GM12878 (cell line): ENCODE measurements around the gene KRTAP12-4. TPM values are rescaled to one million over a fixed set of nuclear protein-coding genes. Genes with fewer than 3 reads are reported as not detected.

Source experiments
- ATAC-seq: fragments of 200-7000 bp; cut with Tn5 transposase; 3 replicates; pipeline ENCODE4 v1.9.1; 2020; ENCODE audit warnings: mild to moderate bottlenecking, moderate library complexity
- BruUV-seq: library from RNA; stranded (reverse); fragments of 400-500 nt; replicated peaks from 2 replicates; lab custom pipeline; 2021; lab: Mats Ljungman, UMichigan
- CTCF ChIA-PET: fragments of 300-600 bp; sonication (Branson Sonifier 250); formaldehyde crosslinking; extraction: SDS; loops from one replicate; lab custom pipeline; 2021; ENCODE audit warnings: inconsistent platforms; lab: Yijun Ruan, JAX
- POLR2A ChIA-PET: fragments of 350-600 bp; formaldehyde crosslinking; extraction: SDS; loops from one replicate; lab custom pipeline; 2021; ENCODE audit warnings: inconsistent platforms; lab: Charles Lee
- RAD21 ChIA-PET: fragments of 300-600 bp; sonication (Branson Sonifier 250); formaldehyde crosslinking; loops from one replicate; lab custom pipeline; 2023; ENCODE audit warnings: antibody characterized with exemption; ENCODE audit not compliant: unreplicated experiment; lab: Charles Lee
- SMC1A ChIA-PET: fragments of 300-600 bp; sonication (Branson Sonifier 250); formaldehyde crosslinking; loops from one replicate; lab custom pipeline; 2023; ENCODE audit not compliant: unreplicated experiment, uncharacterized antibody; lab: Charles Lee
- DNase-seq: peaks from one replicate; pipeline ENCODE4 v3.0.0-alpha.2; 2011; ENCODE audit warnings: low read depth, low spot score
- FAIRE-seq: peaks from 3 replicates; lab custom pipeline; 2011; peaks lifted over from hg19 to GRCh38; lab: Jason Lieb, UNC
- H2AFZ ChIP-seq: 2 replicates; pipeline ENCODE4 v1.6.0; 2011; ENCODE audit warnings: low read depth, low read length, control low read depth; ENCODE audit not compliant: control insufficient read depth
- H3K27ac ChIP-seq: 2 replicates; pipeline ENCODE4 v1.5.1; 2011; ENCODE audit warnings: control low read depth; ENCODE audit not compliant: control insufficient read depth, insufficient read depth
- H3K27me3 ChIP-seq, 2 experiments: replicated peaks in 1 of 2; 2 replicates each; pipeline versions ENCODE4 v1.6.0 to v1.6.1; 2011; ENCODE audit warnings: low read length in 1 of 2; ENCODE audit not compliant: control insufficient read depth in 2 of 2, insufficient read depth in 2 of 2
- H3K36me3 ChIP-seq, 2 experiments: 2 replicates each; pipeline ENCODE4 v1.5.1; 2011; ENCODE audit warnings: low read length in 1 of 2; ENCODE audit not compliant: control insufficient read depth in 2 of 2, insufficient read depth in 2 of 2
- H3K4me1 ChIP-seq: 2 replicates; pipeline ENCODE4 v1.6.1; 2011; ENCODE audit warnings: mild to moderate bottlenecking, low read length, moderate library complexity, mixed read lengths; ENCODE audit not compliant: control insufficient read depth, insufficient read depth
- H3K4me2 ChIP-seq: 2 replicates; pipeline ENCODE4 v1.6.0; 2011; ENCODE audit warnings: control low read depth; ENCODE audit not compliant: control insufficient read depth, insufficient read depth
- H3K4me3 ChIP-seq: fragments of 200-600 bp; sonication (generic); 2 replicates; pipeline ENCODE4 v1.5.1; 2016
- H3K79me2 ChIP-seq: 2 replicates; pipeline ENCODE4 v1.6.0; 2011; ENCODE audit warnings: low read length; ENCODE audit not compliant: control insufficient read depth, insufficient read depth
- H3K9ac ChIP-seq: 2 replicates; pipeline ENCODE4 v1.8.0; 2011; ENCODE audit warnings: low read length, control low read depth, mixed read lengths; ENCODE audit not compliant: control insufficient read depth, insufficient read depth
- H3K9me3 ChIP-seq: replicated peaks from 3 replicates; pipeline ENCODE4 v1.5.1; 2011; ENCODE audit warnings: mild to moderate bottlenecking, low read length; ENCODE audit not compliant: control insufficient read depth, insufficient read depth
- H4K20me1 ChIP-seq: 2 replicates; pipeline ENCODE4 v1.6.0; 2011; ENCODE audit not compliant: control insufficient read depth, insufficient read depth
- BHLHE40 ChIP-seq, 2 experiments: fragments of 450-650 bp in 1 of 2; IDR thresholded peaks; 2 replicates each; pipeline ENCODE4 v1.6.1; 2011 to 2017; ENCODE audit warnings: low read depth in 2 of 2, borderline replicate concordance in 1 of 2, improper control_type of control experiment in 1 of 2, low read length in 1 of 2, mild to moderate bottlenecking in 1 of 2
- DPF2 ChIP-seq: fragments of 450-650 bp; IDR thresholded peaks from 2 replicates; pipeline ENCODE4 v1.6.1; 2017; ENCODE audit warnings: mild to moderate bottlenecking
- EP300 ChIP-seq, 2 experiments: fragments of 150-350 bp in 1 of 2; IDR thresholded peaks; 2 replicates each; pipeline ENCODE4 v1.6.1; 2011 to 2012; ENCODE audit warnings: low read depth in 2 of 2, low read length in 2 of 2, borderline replicate concordance in 1 of 2, improper control_type of control experiment in 1 of 2, inconsistent platforms in 1 of 2; ENCODE audit not compliant: control insufficient read depth in 1 of 2
- FOXM1 ChIP-seq: IDR thresholded peaks from 2 replicates; pipeline ENCODE4 v1.6.1; 2012; ENCODE audit warnings: low read depth, mild to moderate bottlenecking, inconsistent platforms, low read length, moderate library complexity
- GABPA ChIP-seq: IDR thresholded peaks from 2 replicates; pipeline ENCODE4 v1.6.1; 2014; ENCODE audit warnings: antibody characterized with exemption, low read depth, mild to moderate bottlenecking, inconsistent platforms
- HDGF ChIP-seq: fragments of 450-650 bp; IDR thresholded peaks from 2 replicates; pipeline ENCODE4 v1.6.1; 2016; ENCODE audit warnings: antibody characterized with exemption
- POLR2AphosphoS2 ChIP-seq: IDR thresholded peaks from 2 replicates; pipeline ENCODE4 v1.6.1; 2011; ENCODE audit warnings: low read depth, mild to moderate bottlenecking, low read length, improper control_type of control experiment, moderate library complexity
- RCOR1 ChIP-seq: conservative IDR thresholded peaks from 2 replicates; pipeline ENCODE4 v1.6.1; 2012; ENCODE audit warnings: low read depth, low read length, improper control_type of control experiment
- TARDBP ChIP-seq: IDR thresholded peaks from 2 replicates; pipeline ENCODE4 v1.6.1; 2016; ENCODE audit warnings: borderline replicate concordance
- TCF7 ChIP-seq: IDR thresholded peaks from 2 replicates; pipeline ENCODE4 v1.6.1; 2014; ENCODE audit warnings: antibody characterized with exemption, borderline replicate concordance
- ZNF24 ChIP-seq: fragments of 450-650 bp; IDR thresholded peaks from 2 replicates; pipeline ENCODE4 v1.6.1; 2017; ENCODE audit warnings: antibody characterized with exemption, mild to moderate bottlenecking
- WGBS: methylation state at CpG from one replicate; pipeline ENCODE4 v1.1.6; 2016; ENCODE audit warnings: low lambda C conversion rate; ENCODE audit not compliant: insufficient replicate concordance, insufficient coverage; ENCODE audit errors: missing lambda C conversion rate; 5-methylcytosine and 5-hydroxymethylcytosine counted together
- in situ Hi-C: fragments of 300-500 bp; cut with MboI; formaldehyde crosslinking; loops from 9 replicates; pipeline ENCODE4 v1.14.3; 2018; ENCODE audit warnings: mixed read lengths
- intact Hi-C: fragments of 100-400 bp; cut with micrococcal nuclease; formaldehyde crosslinking; loops from one replicate; pipeline ENCODE4 v1.14.2; 2022; ENCODE audit not compliant: unreplicated experiment
- polyA plus RNA-seq, 11 experiments: library from polyadenylated mRNA; depleted of rRNA in 4 of 11; unstranded in 6 of 11; stranded (reverse) in 5 of 11; fragments of >200 nt; fragmentation: Nextera tagmentation in 4 of 11; fragmentation: Illumina TruSeq in 1 of 11; extraction: Ambion mirVana in 4 of 11; extraction: Trizol in 1 of 11; gene quantifications; 1 replicate in 1 of 11; 2 replicates in 10 of 11; pipeline versions ENCODE4 v1.2.1 to v1.2.3, GENCODE V29; 2011 to 2016; ENCODE audit warnings: inconsistent platforms in 2 of 11, missing spikeins in 2 of 11, low read depth in 1 of 11
- total RNA-seq, 4 experiments: library from RNA; depleted of rRNA in 3 of 4; stranded (reverse); fragments of >200 nt in 3 of 4; fragmentation: Illumina TruSeq in 1 of 4; extraction: Trizol in 1 of 4; gene quantifications; 2 replicates each; pipeline versions ENCODE4 v1.2.1 to v1.2.3, GENCODE V29; 2013 to 2021
- TF ChIP-seq, protein P1 (sequence below): IDR thresholded peaks from 2 replicates; pipeline ENCODE4 v1.6.1; 2012; ENCODE audit warnings: low read depth, low read length, improper control_type of control experiment
- TF ChIP-seq, protein P2 (sequence below): fragments of 450-650 bp; IDR thresholded peaks from 2 replicates; pipeline ENCODE4 v1.6.1; 2017; ENCODE audit warnings: mild to moderate bottlenecking, moderate library complexity

The KRTAP12-4 gene
- total and polyA plus RNA-seq, 10 of the 15 experiments (the other 5 are each of a cell fraction or from before 2014, with no cell fraction given): not detected

DNA sequence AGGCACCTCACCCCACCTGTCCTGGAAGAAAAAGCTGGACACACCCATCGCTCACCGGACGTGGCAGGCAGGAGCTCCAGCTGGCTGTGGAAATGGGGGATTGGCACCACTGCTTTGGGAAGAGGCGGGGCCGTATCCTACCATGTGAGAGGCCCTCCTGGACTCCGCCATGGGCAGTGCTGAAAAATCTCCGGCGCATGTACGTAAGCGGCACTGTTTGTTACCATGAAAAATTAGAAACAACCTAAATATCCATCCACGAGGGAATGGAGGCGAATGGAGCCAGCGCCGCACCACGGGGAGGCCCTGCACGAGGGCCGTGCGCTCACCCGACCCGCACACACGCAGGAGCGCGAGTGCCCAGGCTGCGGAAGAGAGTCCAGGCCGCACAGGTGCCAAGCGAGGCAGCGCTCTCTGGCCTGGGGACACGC, 39.5 kb downstream of the KRTAP12-4 start:
- H3K79me2 ChIP-seq: no peaks in the 10 kb centered on the region
- H3K27me3 ChIP-seq: no peaks in the 10 kb centered on the region
- DNase-seq (no peak), FAIRE-seq (no peak), ATAC-seq (no peak)
- no TSS peak for BruUV-seq
- CTCF ChIA-PET: interaction anchor here (0.6 kb wide), 1 partner anchor 215 kb away, joined by 4 read pairs; no protein-coding TSS in a partner anchor
- H3K4me2 ChIP-seq: no peak overlapping the region
- H3K4me3 ChIP-seq: no peak overlapping the region
- SMC1A ChIA-PET: interaction anchor here (0.8 kb wide), 1 partner anchor 9 kb away, joined by 3 read pairs; no protein-coding TSS in a partner anchor
- WGBS: 70% methylated on average over 28 of the region's 28 CpGs
- H3K9me3 ChIP-seq: peaks cover 2% of the 10 kb centered on the region; the same call in 1 of the 3 replicates
- TF ChIP-seq BHLHE40 (IDR thresholded peaks at IDR 0.05; ENCODE audit: borderline replicate concordance in 1 of 2, low read depth in 2 of 2, low read length in 1 of 2) (no peak), RCOR1 (no peak), TARDBP (no peak), FOXM1 (no peak), ZNF24 (no peak)
- TF ChIP-seq, protein P1, sequence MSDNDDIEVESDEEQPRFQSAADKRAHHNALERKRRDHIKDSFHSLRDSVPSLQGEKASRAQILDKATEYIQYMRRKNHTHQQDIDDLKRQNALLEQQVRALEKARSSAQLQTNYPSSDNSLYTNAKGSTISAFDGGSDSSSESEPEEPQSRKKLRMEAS: no peak
- H3K9ac ChIP-seq: no peak overlapping the region
- no peak overlapping the region for H3K27ac ChIP-seq
- intact Hi-C loops (no loop called here), in situ Hi-C loops (no loop called here)
- H3K4me1 ChIP-seq: no peaks in the 10 kb centered on the region
- H2AFZ ChIP-seq: no peak overlapping the region
- RAD21 ChIA-PET: no interaction called here
- H3K36me3 ChIP-seq: no peaks in the 10 kb centered on the region
- H4K20me1 ChIP-seq: no peaks in the 10 kb centered on the region
- POLR2A ChIA-PET: no interaction called here

DNA sequence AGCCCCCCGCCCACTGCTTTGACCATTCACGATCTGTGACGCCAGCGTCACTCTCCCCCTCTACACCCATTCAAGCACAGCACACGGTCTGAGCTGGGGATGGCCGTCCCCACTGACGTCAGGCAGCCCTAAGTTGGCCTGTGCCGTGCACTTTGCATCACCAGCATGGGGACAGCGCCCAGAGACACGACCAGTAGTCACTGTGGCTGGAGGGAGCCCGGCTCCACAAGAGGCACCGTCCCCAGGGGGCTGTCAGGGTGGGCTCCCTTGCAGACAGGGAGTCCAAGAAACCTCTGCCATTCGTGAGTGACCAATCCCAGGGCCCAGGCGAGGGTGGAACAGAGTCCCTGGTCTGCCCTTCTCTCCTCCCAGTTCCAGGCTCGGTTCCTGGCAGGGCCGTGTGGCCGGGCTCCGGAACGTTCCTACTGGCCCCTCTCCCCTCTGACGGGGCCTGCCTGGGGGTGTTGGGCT, 40.3 kb downstream of the KRTAP12-4 start:
- CTCF ChIA-PET: no interaction called here
- intact Hi-C loops (no loop called here), in situ Hi-C loops (no loop called here)
- Histone ChIP-seq H4K20me1 (no peaks in the 10 kb centered on the region), H3K36me3 (no peaks in the 10 kb centered on the region), H3K9me3 (peaks cover 2% of the 10 kb centered on the region; the same call in 1 of the 3 replicates), H3K4me3 (no peak overlapping the region), H3K9ac (no peak overlapping the region), H3K79me2 (no peaks in the 10 kb centered on the region), H3K4me1 (no peaks in the 10 kb centered on the region), H2AFZ (no peak overlapping the region), H3K4me2 (no peak overlapping the region), H3K27me3 (no peaks in the 10 kb centered on the region), H3K27ac (no peak overlapping the region)
- no TSS peak for BruUV-seq
- FAIRE-seq (no peak), DNase-seq (no peak), ATAC-seq (no peak)
- 26% methylated on average over 18 of the region's 20 CpGs for WGBS
- POLR2A ChIA-PET: no interaction called here
- RAD21 ChIA-PET: no interaction called here
- SMC1A ChIA-PET: no interaction called here
- TF ChIP-seq GABPA: no peak
- no peak for TF ChIP-seq TARDBP
- TF ChIP-seq POLR2AphosphoS2: no peak
- TF ChIP-seq HDGF: no peak
- no peak for TF ChIP-seq DPF2
- TF ChIP-seq EP300 (IDR thresholded peaks at IDR 0.05; ENCODE audit: borderline replicate concordance in 1 of 2, control insufficient read depth in 1 of 2, low read depth in 2 of 2, low read length in 2 of 2): no peak
- TF ChIP-seq, protein P2, sequence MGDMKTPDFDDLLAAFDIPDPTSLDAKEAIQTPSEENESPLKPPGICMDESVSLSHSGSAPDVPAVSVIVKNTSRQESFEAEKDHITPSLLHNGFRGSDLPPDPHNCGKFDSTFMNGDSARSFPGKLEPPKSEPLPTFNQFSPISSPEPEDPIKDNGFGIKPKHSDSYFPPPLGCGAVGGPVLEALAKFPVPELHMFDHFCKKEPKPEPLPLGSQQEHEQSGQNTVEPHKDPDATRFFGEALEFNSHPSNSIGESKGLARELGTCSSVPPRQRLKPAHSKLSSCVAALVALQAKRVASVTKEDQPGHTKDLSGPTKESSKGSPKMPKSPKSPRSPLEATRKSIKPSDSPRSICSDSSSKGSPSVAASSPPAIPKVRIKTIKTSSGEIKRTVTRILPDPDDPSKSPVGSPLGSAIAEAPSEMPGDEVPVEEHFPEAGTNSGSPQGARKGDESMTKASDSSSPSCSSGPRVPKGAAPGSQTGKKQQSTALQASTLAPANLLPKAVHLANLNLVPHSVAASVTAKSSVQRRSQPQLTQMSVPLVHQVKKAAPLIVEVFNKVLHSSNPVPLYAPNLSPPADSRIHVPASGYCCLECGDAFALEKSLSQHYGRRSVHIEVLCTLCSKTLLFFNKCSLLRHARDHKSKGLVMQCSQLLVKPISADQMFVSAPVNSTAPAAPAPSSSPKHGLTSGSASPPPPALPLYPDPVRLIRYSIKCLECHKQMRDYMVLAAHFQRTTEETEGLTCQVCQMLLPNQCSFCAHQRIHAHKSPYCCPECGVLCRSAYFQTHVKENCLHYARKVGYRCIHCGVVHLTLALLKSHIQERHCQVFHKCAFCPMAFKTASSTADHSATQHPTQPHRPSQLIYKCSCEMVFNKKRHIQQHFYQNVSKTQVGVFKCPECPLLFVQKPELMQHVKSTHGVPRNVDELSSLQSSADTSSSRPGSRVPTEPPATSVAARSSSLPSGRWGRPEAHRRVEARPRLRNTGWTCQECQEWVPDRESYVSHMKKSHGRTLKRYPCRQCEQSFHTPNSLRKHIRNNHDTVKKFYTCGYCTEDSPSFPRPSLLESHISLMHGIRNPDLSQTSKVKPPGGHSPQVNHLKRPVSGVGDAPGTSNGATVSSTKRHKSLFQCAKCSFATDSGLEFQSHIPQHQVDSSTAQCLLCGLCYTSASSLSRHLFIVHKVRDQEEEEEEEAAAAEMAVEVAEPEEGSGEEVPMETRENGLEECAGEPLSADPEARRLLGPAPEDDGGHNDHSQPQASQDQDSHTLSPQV: no peak
- no peak for TF ChIP-seq TCF7
